Erythroblast (primary cell): ENCODE results near the gene GRK6.
A peak's percentile ranks its signal among the peaks of the same experiment; 100 is the strongest.

ENCODE experiments used
- DNase-seq, 2 experiments: peaks; one replicate each; lab custom pipeline; 2025; lab: John Stamatoyannopoulos, UW
- GATA1 ChIP-seq: IDR thresholded peaks from 2 replicates; pipeline ENCODE4 v1.6.1; 2011; ENCODE audit warnings: low read depth, mild to moderate bottlenecking, control low read depth, low read length, moderate library complexity
- POLR2A ChIP-seq: IDR thresholded peaks from 2 replicates; pipeline ENCODE4 v1.6.1; 2011; ENCODE audit warnings: mild to moderate bottlenecking, low read length

GRK6 gene

DNA sequence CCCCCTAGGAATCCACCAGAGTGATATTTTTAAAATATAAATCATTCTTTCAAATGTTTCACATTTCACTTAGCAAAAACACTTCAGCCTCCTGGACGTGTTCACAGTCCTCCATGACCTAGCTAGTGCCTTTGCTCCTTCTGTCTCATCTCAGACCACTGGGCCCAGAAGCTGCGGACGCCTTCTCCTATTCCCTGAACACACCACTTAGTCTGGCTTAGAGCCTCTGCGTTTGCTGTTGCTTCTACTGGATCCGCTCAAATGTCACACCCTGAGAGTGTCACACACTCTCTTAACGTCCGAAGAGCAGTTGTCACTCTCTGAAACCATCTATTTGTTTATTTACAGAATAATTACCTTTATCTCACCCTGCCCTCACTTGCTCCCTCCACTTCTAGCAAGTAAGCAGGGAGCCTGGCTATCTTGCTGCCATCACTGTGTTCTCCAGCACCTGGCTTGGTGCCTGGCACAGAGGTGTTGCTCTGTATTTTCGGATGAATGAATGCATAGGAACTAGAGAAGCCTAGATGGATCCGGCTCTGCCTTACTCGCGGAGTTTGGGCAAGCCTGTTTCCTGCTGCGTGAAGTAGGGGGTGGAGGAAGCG, 1.2 kb upstream of the GRK6 start:
- TF ChIP-seq POLR2A = no peak
- TF ChIP-seq GATA1 = no peak
- DNase-seq = no peak

DNA sequence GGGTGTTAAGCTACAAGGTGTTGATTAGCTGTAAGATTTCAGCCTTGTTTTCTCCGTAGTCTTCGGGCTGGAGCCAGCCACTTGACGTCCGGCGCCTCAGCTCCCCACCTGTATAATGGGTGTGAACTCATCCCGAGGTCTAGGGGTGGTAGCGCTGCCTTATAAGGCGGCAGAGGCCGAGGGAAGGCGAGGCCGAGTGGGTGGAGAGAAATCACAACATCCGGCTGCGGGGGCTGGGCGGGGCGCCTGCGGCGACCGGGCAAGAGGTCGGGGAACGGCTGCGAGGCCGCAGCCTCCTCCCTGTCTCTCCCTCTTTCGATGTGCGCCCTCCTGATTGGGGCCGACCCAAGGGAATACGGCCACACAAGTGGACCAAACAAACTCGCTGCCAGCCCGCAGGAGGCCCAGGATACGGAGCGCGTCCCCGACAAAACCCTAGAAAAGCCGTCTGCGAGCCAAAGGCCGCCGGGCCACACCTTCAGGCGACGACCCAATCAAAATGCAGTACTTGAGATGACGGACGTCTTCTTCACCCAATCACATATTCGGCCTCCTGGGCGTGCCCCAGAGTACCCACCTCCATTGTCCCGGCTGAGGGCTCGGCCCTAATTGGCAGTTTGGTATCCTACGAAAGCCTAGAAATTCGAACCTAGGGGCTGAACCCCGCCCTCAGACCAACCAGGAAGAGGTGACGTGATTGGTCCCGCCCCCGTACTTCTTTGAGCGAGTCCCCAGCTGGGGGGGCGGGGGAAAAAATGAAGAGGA, 493 bp upstream of the GRK6 start:
- TF ChIP-seq GATA1 (no peak), POLR2A (peak; percentile 84)

DNA sequence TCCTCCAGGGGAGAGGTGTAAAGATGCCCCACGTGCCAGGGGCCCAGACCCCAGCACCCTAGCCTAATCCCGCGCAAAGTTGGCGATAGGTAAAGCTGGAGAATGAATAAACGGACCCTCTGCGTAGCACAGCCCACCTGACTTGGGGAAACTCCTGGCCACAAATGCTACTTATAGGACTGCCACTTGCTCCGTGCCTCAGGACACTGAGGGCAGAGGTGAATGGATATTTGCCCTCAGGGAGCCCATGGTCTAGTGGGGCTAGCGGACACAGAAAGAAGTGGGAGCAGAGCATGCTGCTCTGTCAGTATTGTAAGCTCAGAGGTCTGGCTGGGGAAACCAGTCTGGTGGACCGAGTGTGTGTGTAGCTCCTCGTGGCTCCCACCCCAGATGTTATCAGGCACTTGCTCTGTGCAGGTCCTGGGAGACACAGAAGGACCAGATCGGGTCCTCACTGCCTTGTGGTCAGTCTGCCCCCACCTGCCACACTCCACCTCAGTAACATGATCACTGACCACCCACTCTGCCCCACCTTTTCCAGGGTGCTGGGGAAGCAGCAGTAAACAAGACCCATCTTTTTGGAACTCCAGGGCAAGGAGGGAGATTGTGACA, 841 bp downstream of the GRK6 start:
- no peak for TF ChIP-seq GATA1
- peak; percentile 51 for TF ChIP-seq POLR2A
- peak; percentile 82 to 85 for DNase-seq

More for the DNA sequence above, 493 bp upstream of the GRK6 start:
- peak; percentile 100 for DNase-seq

DNA sequence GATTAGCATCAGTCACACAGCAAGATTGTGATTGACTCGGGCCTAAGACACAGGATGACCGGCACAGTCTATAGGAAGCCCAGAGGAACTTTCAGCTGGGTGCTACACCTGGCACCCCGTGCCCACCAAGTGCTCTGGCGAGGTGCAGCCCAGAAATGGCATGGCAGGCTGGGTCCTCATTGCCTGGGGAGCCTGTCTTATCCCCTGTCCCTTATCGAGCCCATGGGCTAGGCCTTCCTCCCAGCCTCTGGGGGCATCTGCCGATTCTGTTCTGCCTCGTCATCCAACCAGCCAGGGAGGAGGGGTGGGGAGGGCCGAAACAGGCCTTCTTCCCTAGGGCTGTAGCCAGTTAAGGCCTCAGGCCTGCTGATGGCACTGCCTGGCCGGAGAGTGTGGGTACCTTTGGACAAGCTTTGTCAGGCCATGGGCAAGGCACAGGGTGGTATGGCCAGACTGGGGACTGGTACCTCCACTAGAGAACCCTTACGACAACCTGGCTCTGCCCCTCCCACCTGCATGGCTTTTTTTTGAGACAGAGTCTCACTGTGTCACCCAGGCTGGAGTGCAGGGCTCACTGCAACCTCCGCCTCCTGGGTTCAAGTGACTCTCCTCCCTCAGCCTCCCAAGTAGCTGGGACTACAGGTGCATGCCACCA, 1.6 kb downstream of the GRK6 start:
- peak; percentile 90 to 91 for DNase-seq
- TF ChIP-seq POLR2A (peak; percentile 64), GATA1 (no peak)

DNA sequence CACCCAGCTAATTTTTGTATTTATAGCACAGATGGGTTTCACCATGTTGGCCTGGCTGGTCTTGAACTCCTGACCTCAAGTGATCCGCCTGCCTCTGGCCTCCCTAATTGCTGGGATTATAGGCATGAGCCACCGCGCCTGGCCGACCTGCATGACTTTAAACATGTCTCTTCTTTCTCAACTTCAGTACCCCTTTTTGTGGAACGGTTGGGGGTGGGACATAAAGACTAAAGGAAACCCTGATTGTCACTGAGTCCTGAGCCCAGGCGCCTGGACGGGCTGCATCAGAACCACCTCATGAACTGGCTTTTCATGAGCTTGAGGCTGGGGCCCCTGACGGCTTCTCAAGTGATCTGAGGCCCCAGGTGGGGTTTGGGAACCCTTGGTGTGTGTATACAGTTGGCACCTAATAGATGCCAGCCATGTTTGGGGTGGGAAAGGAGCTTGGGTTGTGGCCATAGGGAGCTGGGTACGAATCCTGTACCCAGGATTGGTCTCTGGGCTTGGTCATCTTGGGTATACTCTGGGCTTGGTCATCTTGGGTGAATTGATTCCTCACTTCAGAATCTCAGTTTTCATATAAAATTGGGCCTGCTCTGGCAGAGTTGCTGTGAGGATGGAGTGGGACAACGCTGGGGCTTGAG, 2.2 kb downstream of the GRK6 start:
- DNase-seq = no peak
- TF ChIP-seq POLR2A = no peak
- no peak for TF ChIP-seq GATA1

DNA sequence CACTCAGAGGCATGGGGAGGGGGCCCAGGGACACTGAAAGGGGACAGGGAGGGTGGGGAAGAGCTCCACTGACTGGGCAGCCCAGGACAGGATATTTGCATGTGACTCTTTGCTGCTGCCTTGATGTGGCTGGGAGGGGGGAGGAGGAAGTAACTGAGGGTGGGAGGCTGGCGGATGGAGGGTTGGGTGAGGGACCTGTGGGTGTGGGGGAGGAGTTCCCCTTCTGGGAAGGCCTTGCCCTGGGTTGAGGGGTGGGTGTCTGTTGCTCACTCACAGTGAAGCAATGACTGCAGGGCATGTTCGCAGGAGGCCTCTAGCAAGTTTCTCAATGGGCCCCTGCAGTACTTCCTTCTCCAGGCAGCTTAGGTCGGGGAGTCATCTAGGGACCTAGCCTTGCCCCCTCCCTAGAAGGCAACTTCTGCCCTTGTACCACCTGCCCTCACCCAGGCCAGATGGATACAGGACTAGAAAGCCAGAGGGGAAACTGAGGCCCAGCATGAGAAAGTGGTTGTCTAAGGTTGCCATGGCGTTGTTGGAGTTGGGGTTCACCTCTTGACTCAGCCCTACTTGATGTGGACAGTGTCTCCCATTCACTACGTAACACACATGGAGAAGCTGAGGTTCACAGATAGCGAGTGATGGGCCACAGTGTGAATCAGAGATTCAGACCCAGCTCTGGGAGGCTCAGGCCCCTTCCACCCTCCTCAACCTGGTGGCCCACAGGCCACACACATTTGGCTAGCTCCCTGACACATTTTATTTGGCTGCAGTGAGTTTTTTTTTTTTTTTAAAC, 3.0 kb downstream of the GRK6 start:
- no peak for DNase-seq
- TF ChIP-seq GATA1 (no peak), POLR2A (no peak)

DNA sequence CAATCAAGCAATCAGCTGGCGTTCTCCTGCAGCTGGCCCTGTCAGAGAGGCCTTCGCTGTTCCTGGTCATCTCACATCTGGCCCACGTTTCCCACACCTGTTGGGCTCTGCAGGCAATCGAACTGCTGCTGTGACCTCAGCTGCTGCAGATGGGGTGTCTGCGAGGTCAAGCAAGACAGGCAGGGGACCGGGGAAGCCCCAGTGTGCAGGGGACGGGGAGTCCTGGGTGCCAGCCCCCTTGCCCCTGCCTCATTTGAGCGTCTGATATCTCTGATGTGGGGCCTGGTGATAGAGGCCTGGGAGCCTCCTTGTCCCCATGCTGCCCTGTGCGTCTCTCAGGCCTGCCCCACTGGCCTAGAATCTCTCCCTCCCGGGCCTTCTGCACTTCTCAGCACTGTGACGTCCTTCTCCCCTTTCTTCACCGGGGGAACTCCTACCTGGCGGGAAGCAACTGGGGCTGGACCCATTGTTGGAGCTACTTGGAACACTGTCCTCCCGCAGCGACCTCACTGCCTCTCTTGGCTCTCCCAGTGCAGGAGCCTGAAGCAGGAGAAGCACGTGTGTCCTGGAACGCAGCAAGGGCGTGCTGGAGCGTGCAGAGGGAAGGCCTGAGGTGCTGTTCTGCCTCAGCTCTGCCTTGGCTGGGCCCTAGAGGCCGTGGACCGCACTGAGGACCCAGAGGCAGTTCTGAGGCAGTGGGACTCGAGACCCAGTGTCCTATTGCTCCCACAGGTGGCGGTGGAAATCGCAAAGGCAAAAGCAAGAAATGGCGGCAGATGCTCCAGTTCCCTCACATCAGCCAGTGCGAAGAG, 3.9 kb downstream of the GRK6 start:
- no peak for TF ChIP-seq POLR2A
- no peak for TF ChIP-seq GATA1
- DNase-seq = no peak

DNA sequence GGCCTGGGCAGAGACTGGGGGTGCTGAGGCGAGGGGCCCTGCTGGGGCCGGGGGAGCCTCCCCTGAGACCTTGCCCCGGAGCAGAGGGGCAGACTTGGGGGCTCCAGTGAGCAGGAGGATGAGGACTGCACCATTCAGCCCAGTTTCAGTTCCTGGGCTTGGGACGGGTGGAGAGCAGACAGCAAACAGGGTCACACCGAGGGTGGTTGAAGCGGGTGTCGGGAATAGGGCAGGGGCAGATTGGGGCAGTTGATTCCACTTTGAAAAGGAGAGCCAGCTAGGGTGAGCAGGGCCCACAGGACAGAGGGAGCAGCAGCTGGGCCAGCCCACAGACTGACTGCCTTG, 4.5 kb downstream of the GRK6 start:
- DNase-seq = no peak
- no peak for TF ChIP-seq POLR2A
- no peak for TF ChIP-seq GATA1

DNA sequence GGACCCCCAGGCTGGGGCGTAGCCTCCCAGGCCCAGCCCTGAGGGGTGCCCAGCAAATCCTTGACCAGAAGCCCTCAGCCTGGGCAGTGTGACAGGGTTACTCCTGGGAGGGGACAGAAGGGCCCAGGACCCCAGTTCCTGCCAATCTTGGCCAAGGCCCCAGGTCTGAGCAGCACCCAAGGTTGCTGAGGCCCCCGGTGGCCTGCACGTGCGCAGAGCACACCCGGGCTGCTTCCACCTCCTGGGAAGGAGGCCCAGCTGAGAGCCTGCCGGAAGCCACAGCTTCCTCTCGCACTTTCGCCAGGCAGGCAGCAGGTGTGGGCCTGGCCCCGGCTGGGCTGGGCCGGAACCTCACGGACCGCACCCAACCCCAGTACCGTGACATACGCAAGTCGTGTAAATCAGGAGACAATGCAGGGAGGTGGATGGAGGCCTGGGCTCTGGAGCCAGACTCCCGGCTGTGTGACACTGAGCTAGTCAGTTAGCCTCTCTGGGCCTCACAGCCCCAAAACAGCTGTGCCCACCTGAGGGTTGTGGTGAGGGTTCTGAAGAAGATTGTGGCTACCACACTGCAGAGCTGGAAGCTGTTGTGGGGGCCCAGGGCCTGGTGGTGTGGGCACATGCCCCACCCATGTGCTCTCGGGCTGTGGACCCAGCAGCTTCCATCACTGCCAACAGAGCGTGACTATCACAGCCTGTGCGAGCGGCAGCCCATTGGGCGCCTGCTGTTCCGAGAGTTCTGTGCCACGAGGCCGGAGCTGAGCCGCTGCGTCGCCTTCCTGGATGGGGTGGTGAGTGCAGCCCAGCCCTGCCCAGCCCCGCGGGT, 5.1 kb downstream of the GRK6 start:
- TF ChIP-seq POLR2A = no peak
- no peak for TF ChIP-seq GATA1
- DNase-seq = no peak

DNA sequence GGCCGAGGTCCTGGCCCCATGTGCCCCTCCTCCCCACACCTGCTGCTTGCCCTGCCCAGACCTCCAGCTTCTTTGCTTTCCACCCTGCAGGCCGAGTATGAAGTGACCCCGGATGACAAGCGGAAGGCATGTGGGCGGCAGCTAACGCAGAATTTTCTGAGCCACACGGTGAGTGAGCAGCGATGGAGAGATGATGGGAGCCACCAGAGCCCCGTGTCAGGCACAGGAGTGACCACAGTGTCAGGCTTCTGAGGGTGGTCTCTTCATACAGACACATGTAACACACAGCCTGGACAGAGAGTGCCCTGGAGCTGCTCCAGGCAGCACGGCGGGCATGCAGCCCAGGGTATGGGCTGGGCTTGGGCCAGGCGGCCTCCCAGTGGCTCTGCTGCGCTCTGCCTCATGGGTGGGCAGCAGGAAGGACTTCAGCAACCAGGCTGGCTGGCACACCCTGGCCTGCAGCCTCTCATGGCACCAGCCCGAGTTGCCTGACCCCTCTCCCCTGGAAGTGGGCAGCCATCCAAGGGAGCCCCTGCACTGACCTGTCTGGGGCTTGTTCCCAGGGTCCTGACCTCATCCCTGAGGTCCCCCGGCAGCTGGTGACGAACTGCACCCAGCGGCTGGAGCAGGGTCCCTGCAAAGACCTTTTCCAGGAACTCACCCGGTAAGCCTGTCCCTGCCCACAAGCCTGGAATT, 5.8 kb downstream of the GRK6 start:
- DNase-seq = no peak
- no peak for TF ChIP-seq GATA1
- TF ChIP-seq POLR2A = no peak
